ENCODE data around the gene CHST7. TPM values are rescaled to one million over a fixed set of nuclear protein-coding genes. Genes with fewer than 3 reads are reported as not detected.

Gene CHST7
- total and polyA plus RNA-seq, 10 of the 15 experiments (the other 5 are each of a cell fraction or from before 2014, with no cell fraction given): 0.58 to 11.0 (median 5.4) TPM

GRCh38 chrX:46545111-46546005 is 28.2 kb upstream of the CHST7 start, which contains the start of gene ZNF674 (continued):
- TF ChIP-seq RELB (IDR thresholded peaks at IDR 0.05; ENCODE audit: low read depth): no peak
- TF ChIP-seq ZNF687 (IDR thresholded peaks at IDR 0.05): 0 out of 2 replicates have a peak, but pooled peaks have one; percentile 45
- TF ChIP-seq MYC (IDR thresholded peaks at IDR 0.05; ENCODE audit: insufficient read depth, insufficient read length, insufficient replicate concordance, low read length, severe bottlenecking): no peak
- TF ChIP-seq HDAC6 (IDR thresholded peaks at IDR 0.05; ENCODE audit: unreplicated experiment): no peak
- no peak for TF ChIP-seq E2F8 (IDR thresholded peaks at IDR 0.05; ENCODE audit: low read depth, partially characterized antibody)
- TF ChIP-seq IKZF2 (IDR thresholded peaks at IDR 0.05): peak; percentile 57 to 67; a peak in 3 of 4 replicates
- TF ChIP-seq BCLAF1 (IDR thresholded peaks at IDR 0.05): no peak
- peak; percentile 20; the same call in 1 of the 2 replicates for TF ChIP-seq JUNB (IDR thresholded peaks at IDR 0.05)
- TF ChIP-seq POLR2AphosphoS5 (IDR thresholded peaks at IDR 0.05; ENCODE audit: low read length): peak; percentile 86
- TF ChIP-seq SKIL (IDR thresholded peaks at IDR 0.05; ENCODE audit: low read depth, poor library complexity, severe bottlenecking): no peak
- TF ChIP-seq PML (IDR thresholded peaks at IDR 0.05; ENCODE audit: low read length): no peak

Measured in GM12878 (cell line).